ENCODE results near the gene U2AF2. TPM values are rescaled to one million over a fixed set of nuclear protein-coding genes. Genes with fewer than 3 reads are reported as not detected.

Gene U2AF2
- total RNA-seq, 1 donor from 2014 or later: 140 TPM

- Histone ChIP-seq H3K36me3 (ENCODE audit: control insufficient read depth, insufficient read depth, low read length) (peaks cover 3% of the 10 kb centered on the region), H3K4me3 (ENCODE audit: low read depth, low read length) (peak within 1 kb of the TSS; percentile 50), H3K27me3 (ENCODE audit: control insufficient read depth, insufficient read depth, low read length) (no peaks in the 10 kb centered on the region)
- FAIRE-seq (no peak), DNase-seq (ENCODE audit: low read depth) (peak; percentile 65)
- no peak for TF ChIP-seq CTCF (IDR thresholded peaks at IDR 0.05; ENCODE audit: insufficient read depth, low read length, severe bottlenecking)
These were observed 11.6 kb upstream of the U2AF2 start, which contains the start of gene ZNF581 for GRCh38 chr19:55643003-55643886. ZNF581 (plus strand) TSS chr19:55643649; CDS start chr19:55644572, 923 bp downstream.

DNA sequence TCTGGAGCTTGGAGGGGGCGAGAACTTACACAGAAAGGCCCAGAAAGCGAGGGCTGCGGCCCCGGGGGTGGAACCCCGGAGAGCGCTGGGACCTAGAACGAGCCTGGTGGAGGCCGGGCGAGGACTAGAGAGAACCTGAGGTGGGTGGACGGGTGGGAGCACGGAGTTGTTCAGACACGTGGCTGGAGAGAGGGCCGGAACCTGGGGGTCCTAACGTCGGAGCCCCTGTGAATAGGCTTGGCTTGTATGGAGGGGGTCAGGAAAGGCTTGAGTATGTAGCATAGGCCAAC, 11.0 kb upstream of the U2AF2 start:
- Histone ChIP-seq H3K36me3 (ENCODE audit: control insufficient read depth, insufficient read depth, low read length) (peaks cover 3% of the 10 kb centered on the region), H3K27me3 (ENCODE audit: control insufficient read depth, insufficient read depth, low read length) (no peaks in the 10 kb centered on the region), H3K4me3 (ENCODE audit: low read depth, low read length) (peak overlapping the region; percentile 50)
- TF ChIP-seq CTCF (IDR thresholded peaks at IDR 0.05; ENCODE audit: insufficient read depth, low read length, severe bottlenecking): no peak
- DNase-seq (ENCODE audit: low read depth) (no peak), FAIRE-seq (no peak)

- DNase-seq (ENCODE audit: low read depth) (no peak), FAIRE-seq (no peak)
- H3K36me3 ChIP-seq (ENCODE audit: control insufficient read depth, insufficient read depth, low read length): peaks cover 3% of the 10 kb centered on the region
- no peaks in the 10 kb centered on the region for H3K27me3 ChIP-seq (ENCODE audit: control insufficient read depth, insufficient read depth, low read length)
- no peak for TF ChIP-seq CTCF (IDR thresholded peaks at IDR 0.05; ENCODE audit: insufficient read depth, low read length, severe bottlenecking)
- H3K4me3 ChIP-seq (ENCODE audit: low read depth, low read length): peak overlapping the region; percentile 50
These were observed 10.5 kb upstream of the U2AF2 start for GRCh38 chr19:55644191-55644833.

DNA sequence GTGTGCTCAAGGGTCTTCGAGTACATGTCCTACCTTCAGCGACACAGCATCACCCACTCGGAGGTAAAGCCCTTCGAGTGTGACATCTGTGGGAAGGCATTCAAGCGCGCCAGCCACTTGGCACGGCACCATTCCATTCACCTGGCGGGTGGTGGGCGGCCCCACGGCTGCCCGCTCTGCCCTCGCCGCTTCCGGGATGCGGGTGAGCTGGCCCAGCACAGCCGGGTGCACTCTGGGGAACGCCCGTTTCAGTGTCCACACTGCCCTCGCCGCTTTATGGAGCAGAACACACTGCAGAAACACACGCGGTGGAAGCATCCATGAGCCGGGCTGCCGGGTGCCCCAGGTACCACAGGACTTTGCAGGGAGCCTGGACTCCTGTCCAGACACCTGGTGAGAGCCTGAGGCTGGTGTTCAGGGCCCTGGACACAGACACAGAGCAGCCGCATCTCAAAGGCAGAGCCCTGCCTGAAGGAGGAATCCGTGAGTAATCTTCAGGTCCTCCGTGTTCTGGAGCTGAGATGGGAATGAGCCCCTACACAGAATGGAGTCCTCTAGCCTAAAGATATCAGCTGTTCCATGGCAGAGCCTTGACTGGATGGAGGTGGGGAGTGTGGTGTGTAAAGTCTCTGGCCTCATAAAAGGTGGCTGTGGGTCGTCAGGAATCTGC, 9.9 kb upstream of the U2AF2 start:
- FAIRE-seq (no peak), DNase-seq (ENCODE audit: low read depth) (no peak)
- no peak for TF ChIP-seq CTCF (IDR thresholded peaks at IDR 0.05; ENCODE audit: insufficient read depth, low read length, severe bottlenecking)
- H3K27me3 ChIP-seq (ENCODE audit: control insufficient read depth, insufficient read depth, low read length): no peaks in the 10 kb centered on the region
- H3K4me3 ChIP-seq (ENCODE audit: low read depth, low read length): no peak overlapping the region
- H3K36me3 ChIP-seq (ENCODE audit: control insufficient read depth, insufficient read depth, low read length): peaks cover 3% of the 10 kb centered on the region

DNA sequence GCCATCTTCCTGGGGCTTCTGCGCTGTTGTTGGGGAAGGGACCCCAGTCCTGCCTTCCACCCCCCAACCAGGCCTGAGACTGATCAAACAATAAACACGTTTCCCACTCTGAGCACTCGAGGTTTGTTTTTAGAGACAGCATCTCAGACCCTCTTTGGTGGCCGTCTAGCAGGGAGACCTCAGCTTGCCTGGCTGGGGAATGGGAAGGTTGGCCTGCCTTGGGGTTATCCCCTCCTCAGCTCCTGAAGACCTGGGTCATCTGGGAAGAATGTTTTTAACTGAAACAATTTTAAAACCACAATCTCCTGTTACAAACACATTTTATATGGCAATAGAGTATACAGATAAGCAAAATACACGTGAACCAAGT, 9.3 kb upstream of the U2AF2 start:
- no peak for TF ChIP-seq CTCF (IDR thresholded peaks at IDR 0.05; ENCODE audit: insufficient read depth, low read length, severe bottlenecking)
- no peak for DNase-seq (ENCODE audit: low read depth)
- peaks cover 3% of the 10 kb centered on the region for H3K36me3 ChIP-seq (ENCODE audit: control insufficient read depth, insufficient read depth, low read length)
- H3K4me3 ChIP-seq (ENCODE audit: low read depth, low read length): no peak overlapping the region
- no peaks in the 10 kb centered on the region for H3K27me3 ChIP-seq (ENCODE audit: control insufficient read depth, insufficient read depth, low read length)
- FAIRE-seq: no peak
